OCI-LY1 (cell line): ENCODE measurements around the gene CCR8.

ENCODE experiments used
- EZH2 ChIP-seq: fragments of 200-600 bp; sonication (generic), shearing (Covaris generic); IDR thresholded peaks from 2 replicates; pipeline ENCODE4 v1.8.0; 2017; ENCODE audit warnings: borderline replicate concordance, mixed run types, mild to moderate bottlenecking, antibody characterized with exemption, low read length, moderate library complexity, mixed read lengths
- TF ChIP-seq, protein P1 (sequence below): fragments of 200-600 bp; sonication (generic), shearing (Covaris generic); IDR thresholded peaks from 2 replicates; pipeline ENCODE4 v1.5.1; 2017; ENCODE audit warnings: mild to moderate bottlenecking, antibody characterized with exemption, low read length, moderate library complexity, mixed read lengths

- no peak for TF ChIP-seq EZH2
- TF ChIP-seq, protein P1, sequence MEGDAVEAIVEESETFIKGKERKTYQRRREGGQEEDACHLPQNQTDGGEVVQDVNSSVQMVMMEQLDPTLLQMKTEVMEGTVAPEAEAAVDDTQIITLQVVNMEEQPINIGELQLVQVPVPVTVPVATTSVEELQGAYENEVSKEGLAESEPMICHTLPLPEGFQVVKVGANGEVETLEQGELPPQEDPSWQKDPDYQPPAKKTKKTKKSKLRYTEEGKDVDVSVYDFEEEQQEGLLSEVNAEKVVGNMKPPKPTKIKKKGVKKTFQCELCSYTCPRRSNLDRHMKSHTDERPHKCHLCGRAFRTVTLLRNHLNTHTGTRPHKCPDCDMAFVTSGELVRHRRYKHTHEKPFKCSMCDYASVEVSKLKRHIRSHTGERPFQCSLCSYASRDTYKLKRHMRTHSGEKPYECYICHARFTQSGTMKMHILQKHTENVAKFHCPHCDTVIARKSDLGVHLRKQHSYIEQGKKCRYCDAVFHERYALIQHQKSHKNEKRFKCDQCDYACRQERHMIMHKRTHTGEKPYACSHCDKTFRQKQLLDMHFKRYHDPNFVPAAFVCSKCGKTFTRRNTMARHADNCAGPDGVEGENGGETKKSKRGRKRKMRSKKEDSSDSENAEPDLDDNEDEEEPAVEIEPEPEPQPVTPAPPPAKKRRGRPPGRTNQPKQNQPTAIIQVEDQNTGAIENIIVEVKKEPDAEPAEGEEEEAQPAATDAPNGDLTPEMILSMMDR, result no peak
These were observed 19.6 kb downstream of the CCR8 start for GRCh38 chr3:39349080-39349479.
